Measurements from ENCODE around the gene CFL2.
"Not testable (repeated sequence)": the region's sequence is repeated elsewhere in the genome, so short reads cannot be mapped to it uniquely, and the experiment has no call there.

Gene CFL2

GRCh38 chr14:34711169-34711568 is 3.2 kb downstream of the CFL2 start:
- no peak for DNase-seq (ENCODE audit: low read depth)

GRCh38 chr14:34710744-34711143 is 3.6 kb downstream of the CFL2 start:
- no peak for DNase-seq (ENCODE audit: low read depth)

DNA sequence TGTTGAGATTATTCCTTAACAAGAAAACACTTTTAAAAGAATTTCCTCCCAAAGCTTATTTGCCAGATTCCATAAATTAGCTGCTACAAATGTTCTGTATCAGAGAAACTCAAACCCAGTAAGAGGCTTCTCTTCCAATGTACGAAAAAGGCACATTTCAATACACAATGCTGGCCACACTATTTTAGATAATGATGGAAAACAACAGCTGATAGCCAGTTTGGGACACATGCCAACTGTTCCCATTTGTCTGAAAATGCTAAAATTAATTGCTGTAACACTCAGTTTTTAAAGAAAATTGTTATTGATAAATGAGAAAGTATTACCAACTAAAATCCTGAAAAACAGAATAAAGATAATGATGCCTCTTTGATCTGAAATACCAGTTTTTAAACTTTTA is 4.4 kb downstream of the CFL2 start:
- no peak for DNase-seq (ENCODE audit: low read depth)

DNA sequence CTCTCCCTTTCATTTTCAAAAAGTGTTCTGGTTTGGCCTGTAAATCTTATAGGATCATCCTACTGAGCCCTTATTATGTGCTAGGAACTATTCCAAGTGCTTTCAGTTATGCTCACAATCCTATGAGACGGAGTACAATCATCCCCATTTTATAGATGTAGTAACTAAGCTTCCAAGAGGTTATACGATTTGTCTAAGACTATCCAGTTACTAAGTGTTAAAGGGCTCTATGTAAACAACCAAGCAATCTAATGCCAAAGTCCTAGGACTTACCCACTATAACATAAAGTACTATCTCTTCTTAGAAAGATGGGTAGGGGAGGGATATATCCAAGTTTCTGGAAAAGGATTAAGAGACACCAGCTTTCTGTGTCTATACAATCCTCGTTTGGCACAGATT is 6.7 kb downstream of the CFL2 start:
- no peak for DNase-seq (ENCODE audit: low read depth)

GRCh38 chr14:34701808-34702207 is 12.6 kb downstream of the CFL2 start:
- no peak for DNase-seq (ENCODE audit: low read depth)

- no peak for DNase-seq (ENCODE audit: low read depth)
These were observed 13.7 kb downstream of the CFL2 start for GRCh38 chr14:34700622-34701130.

GRCh38 chr14:34699873-34700621 is 14.3 kb downstream of the CFL2 start:
- DNase-seq (ENCODE audit: low read depth): no peak

- not testable (repeated sequence) for DNase-seq (ENCODE audit: low read depth)
These were observed 20.2 kb downstream of the CFL2 start for GRCh38 chr14:34694216-34694615.

- no peak for DNase-seq (ENCODE audit: low read depth)
These were observed 21.0 kb downstream of the CFL2 start for GRCh38 chr14:34693228-34693939.

GRCh38 chr14:34692898-34693227 is 21.5 kb downstream of the CFL2 start:
- DNase-seq (ENCODE audit: low read depth): no peak

- DNase-seq (ENCODE audit: low read depth): no peak
These were observed 22.0 kb downstream of the CFL2 start for GRCh38 chr14:34692348-34692747.

GRCh38 chr14:34691206-34691605 is 23.2 kb downstream of the CFL2 start:
- DNase-seq (ENCODE audit: low read depth): no peak

DNA sequence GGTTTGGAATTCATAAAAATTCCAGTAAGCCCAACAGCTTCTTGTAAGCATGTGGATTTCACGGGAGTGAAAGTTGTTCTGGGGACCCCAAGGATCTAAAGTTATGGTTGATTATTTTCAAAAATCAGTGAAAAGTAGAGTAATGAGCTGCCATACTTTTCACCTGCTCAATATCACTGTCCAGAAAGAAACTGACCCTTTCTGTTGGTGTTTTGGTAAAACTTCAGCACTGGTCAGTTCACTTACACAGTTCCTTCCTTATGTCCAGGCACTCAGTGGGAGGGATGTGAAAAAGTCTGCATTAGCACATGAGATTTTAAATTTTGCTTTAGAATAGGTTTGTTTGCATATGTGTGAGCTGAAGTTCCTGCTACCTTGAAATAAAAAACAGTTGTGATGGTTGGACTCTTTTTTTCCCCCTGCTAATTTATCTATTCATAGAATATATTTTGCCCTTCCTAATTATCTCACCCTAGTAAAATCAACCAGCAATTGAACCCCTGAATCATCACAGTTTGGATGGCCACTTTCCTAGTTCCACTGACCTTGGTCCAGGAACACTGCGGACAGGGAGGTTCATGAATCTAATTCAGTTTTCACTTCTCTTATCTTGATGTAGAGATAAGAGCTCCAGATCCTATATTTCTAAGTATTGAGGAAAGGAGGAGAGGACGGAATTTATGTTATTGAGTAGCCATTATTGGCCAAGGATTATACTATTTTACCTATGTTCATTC is 25.8 kb downstream of the CFL2 start:
- no peak for DNase-seq (ENCODE audit: low read depth)

DNA sequence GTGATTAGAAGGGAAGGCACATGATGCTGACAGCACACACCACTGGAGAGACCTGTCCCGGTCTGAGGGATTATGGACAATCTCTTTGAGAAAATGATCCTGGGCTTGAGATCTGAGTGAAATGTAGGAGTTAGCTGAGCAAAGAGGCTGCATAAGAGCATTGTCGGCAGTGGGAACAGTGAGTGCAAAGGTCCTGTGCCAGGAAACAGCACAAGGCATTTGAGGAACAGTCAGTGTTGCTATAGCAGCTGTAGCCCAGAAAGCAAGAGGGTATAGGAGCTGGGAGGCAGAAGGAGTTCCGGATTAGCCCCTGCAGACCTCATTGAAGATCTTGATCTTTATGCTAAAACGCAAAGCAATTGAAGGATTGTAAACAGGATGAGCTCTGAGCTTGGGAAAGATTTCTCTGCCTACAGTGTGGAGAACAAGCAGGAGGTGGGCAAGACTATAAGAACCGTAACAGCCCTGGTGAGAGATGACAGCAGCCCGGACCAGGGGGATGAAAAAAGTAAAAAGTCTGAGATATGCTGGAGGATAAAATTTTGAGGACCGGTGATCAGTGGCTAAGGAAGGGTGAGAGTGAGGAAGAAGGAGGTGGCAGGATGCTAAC is 28.5 kb downstream of the CFL2 start:
- no peak for DNase-seq (ENCODE audit: low read depth)

DNA sequence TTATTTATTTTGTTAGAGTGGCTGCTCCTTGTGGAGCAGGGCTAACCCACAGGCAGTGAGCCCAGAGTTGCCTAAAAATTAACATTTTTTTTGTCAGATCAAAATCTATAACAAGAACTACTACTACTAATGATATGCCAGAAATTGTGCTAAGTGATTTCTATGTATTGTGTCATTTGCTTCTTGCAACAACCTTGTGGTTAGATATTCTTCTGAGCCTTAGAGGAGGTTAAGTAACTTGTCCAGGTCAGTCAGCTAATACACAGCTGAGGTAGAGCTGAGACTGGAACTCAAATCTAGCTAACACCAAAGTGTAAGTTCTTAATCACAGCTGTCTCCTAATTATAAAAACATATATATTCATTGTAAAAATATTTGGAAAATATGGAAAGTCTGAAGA is 29.8 kb downstream of the CFL2 start:
- no peak for DNase-seq (ENCODE audit: low read depth)

- peak; percentile 9 for DNase-seq (ENCODE audit: low read depth)
These were observed 31.5 kb downstream of the CFL2 start for GRCh38 chr14:34682787-34683321.

GRCh38 chr14:34680806-34681479 is 33.5 kb downstream of the CFL2 start:
- no peak for DNase-seq (ENCODE audit: low read depth)

DNA sequence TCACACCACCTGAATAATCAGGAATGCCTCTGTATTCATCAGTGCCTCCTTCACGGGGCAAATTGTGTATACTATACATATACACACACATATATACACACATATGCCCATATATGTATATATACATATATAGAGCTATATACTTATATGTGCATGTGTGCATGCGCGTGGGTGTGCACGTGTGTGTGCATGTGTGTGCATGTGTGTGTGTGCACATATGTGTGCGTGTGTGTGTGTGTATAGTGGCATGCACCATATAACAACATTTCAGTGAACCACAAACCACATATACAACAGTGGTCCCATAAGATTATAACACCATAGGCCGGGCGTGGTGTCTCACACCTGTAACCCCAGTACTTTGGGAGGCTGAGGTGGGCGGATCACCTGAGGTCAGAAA is 35.7 kb downstream of the CFL2 start:
- DNase-seq (ENCODE audit: low read depth): no peak

- DNase-seq (ENCODE audit: low read depth): no peak
These were observed 36.1 kb downstream of the CFL2 start for GRCh38 chr14:34678306-34678705.

DNA sequence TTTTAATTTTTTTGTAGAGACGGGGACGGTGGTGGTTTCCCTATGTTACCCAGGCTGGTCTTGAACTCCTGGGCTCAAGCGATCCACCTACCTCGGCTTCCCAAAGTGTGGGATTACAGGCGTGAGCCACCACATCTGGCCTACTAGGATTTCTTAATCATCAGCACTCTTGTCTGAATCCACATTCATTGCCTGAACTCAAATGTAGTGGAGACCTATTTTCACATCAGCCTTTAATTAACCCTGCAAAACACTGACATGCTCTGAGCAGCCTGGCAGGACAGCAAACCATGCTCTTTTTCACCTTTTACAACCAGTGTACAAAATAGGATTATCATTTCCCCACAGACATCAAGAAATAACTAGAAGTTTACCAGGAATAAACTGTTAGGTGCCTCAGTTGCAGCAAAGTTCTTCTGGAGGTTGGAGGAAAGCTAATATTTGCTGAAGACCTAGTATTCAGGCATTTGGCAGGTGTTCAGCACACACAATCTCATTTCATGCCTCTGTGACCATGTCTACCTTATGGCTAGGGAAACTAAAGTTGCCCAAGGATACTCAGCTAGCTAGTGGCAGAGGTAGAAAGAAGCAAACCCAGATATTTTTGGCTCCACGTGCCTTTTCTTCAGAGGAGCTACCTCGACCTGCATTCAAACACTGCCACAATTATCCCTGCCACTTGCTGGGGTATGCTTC is 37.7 kb downstream of the CFL2 start:
- DNase-seq (ENCODE audit: low read depth): no peak

GRCh38 chr14:34673702-34674101 is 40.7 kb downstream of the CFL2 start:
- DNase-seq (ENCODE audit: low read depth): no peak
